ENCODE results near the gene COTL1. TPM values are rescaled to one million over a fixed set of nuclear protein-coding genes. Genes with fewer than 3 reads are reported as not detected.

Gene COTL1
- total and polyA plus RNA-seq, 2 donors, result 31.8 to 82.7 TPM

- H3K36me3 ChIP-seq (ENCODE audit: insufficient read depth), result no peaks in the 10 kb centered on the region
- no peak overlapping the region for H3K27ac ChIP-seq (ENCODE audit: low read depth)
- H3K4me1 ChIP-seq (ENCODE audit: insufficient read depth), result no peaks in the 10 kb centered on the region
- DNase-seq (ENCODE audit: extremely low spot score), result no peak
- no peak overlapping the region for H3K4me3 ChIP-seq (ENCODE audit: low read depth, low read length)
- WGBS, result 80% methylated on average over 8 of the region's 8 CpGs
These were observed 69.4 kb downstream of the COTL1 start for GRCh38 chr16:84548508-84548907.

DNA sequence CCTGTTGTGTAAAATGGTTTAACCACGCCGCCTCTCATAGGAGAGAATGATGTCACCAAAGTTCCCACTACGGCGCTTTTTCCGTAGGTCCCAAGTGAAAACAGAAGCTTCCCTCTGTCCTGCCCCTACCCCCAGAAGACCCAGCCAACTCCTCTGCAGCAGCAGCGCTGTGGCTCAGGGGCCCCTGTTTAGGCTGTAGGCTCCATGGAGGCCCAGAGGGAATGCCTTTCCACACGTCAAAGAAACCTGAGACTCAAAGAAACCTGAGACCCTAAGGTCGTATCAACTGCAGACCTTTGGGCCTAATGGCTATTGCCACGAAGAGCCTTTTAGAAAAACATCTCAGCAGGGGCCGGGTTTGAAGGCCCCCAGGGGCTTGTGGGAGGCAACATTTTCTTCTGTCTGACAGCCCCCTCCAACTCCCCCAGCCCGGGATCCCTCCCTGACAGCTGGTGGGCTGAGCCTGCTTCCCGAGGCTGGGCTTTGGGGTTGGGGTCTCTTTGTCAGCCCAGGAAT lies 70.3 kb downstream of the COTL1 start:
- no peaks in the 10 kb centered on the region for H3K4me1 ChIP-seq (ENCODE audit: insufficient read depth)
- no peak overlapping the region for H3K27ac ChIP-seq (ENCODE audit: low read depth)
- no peak for DNase-seq (ENCODE audit: extremely low spot score)
- no peaks in the 10 kb centered on the region for H3K36me3 ChIP-seq (ENCODE audit: insufficient read depth)
- WGBS, result 75% methylated on average over 12 of the region's 12 CpGs
- H3K4me3 ChIP-seq (ENCODE audit: low read depth, low read length), result no peak overlapping the region

- no peak for DNase-seq (ENCODE audit: extremely low spot score)
- Histone ChIP-seq H3K36me3 (ENCODE audit: insufficient read depth) (no peaks in the 10 kb centered on the region), H3K4me3 (ENCODE audit: low read depth, low read length) (no peak overlapping the region), H3K4me1 (ENCODE audit: insufficient read depth) (no peaks in the 10 kb centered on the region), H3K27ac (ENCODE audit: low read depth) (no peak overlapping the region)
- 77% methylated on average over 22 of the region's 22 CpGs for WGBS
These were observed 71.0 kb downstream of the COTL1 start for GRCh38 chr16:84546669-84547545.

GRCh38 chr16:84545114-84545737 lies 72.7 kb downstream of the COTL1 start:
- no peaks in the 10 kb centered on the region for H3K4me1 ChIP-seq (ENCODE audit: insufficient read depth)
- no peaks in the 10 kb centered on the region for H3K36me3 ChIP-seq (ENCODE audit: insufficient read depth)
- H3K4me3 ChIP-seq (ENCODE audit: low read depth, low read length), result no peak overlapping the region
- DNase-seq (ENCODE audit: extremely low spot score), result no peak
- WGBS, result 69% methylated on average over 12 of the region's 12 CpGs
- no peak overlapping the region for H3K27ac ChIP-seq (ENCODE audit: low read depth)

DNA sequence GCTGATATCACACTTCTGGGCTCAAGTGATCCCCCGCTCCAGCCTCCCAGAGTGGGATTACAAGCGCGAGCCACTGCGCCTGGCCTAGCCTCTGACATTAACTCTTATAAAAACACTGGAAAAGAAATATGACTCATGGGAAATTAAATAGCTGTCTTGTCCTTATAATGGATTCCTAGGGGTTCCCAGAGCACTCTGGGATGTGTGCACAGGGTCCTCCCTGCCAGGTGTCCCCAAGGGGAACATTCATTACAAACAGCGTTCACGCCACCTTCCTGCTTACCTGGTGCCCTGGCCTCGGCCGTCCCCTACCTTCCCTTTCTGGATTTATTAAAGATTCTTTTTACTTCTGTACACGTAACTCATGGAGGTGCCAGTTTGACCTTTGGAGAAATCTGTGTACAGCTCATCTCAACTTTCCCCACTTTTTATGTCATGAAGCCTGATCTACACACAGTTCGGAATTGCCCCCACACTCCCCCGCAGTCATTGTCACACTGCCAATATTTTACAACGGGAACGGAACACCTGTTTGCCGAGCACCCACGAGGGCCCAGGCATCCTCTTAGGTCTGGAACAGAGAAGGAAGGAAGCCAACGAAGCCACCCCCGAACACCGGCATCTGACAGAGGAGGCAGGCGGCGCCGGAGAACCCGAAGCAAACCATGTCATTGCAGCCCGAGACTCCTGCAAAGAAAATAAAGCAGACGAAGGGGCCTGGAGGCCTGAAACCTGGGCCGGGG lies 73.7 kb downstream of the COTL1 start:
- DNase-seq (ENCODE audit: extremely low spot score), result no peak

GRCh38 chr16:84543253-84543652 lies 74.6 kb downstream of the COTL1 start:
- 97% methylated on average over 2 of the region's 2 CpGs for WGBS
- Histone ChIP-seq H3K4me3 (ENCODE audit: low read depth, low read length) (no peak overlapping the region), H3K4me1 (ENCODE audit: insufficient read depth) (no peaks in the 10 kb centered on the region), H3K27ac (ENCODE audit: low read depth) (no peak overlapping the region), H3K36me3 (ENCODE audit: insufficient read depth) (no peaks in the 10 kb centered on the region)
- DNase-seq (ENCODE audit: extremely low spot score), result no peak

More for the DNA sequence above, 73.7 kb downstream of the COTL1 start:
- no peak overlapping the region for H3K4me3 ChIP-seq (ENCODE audit: low read depth, low read length)
- H3K36me3 ChIP-seq (ENCODE audit: insufficient read depth), result no peaks in the 10 kb centered on the region
- no peaks in the 10 kb centered on the region for H3K4me1 ChIP-seq (ENCODE audit: insufficient read depth)
- H3K27ac ChIP-seq (ENCODE audit: low read depth), result no peak overlapping the region
- WGBS, result 60% methylated on average over 25 of the region's 25 CpGs

GRCh38 chr16:84541999-84542817 lies 75.7 kb downstream of the COTL1 start:
- WGBS, result 83% methylated on average over 7 of the region's 7 CpGs
- no peak overlapping the region for H3K4me3 ChIP-seq (ENCODE audit: low read depth, low read length)
- no peaks in the 10 kb centered on the region for H3K36me3 ChIP-seq (ENCODE audit: insufficient read depth)
- H3K27ac ChIP-seq (ENCODE audit: low read depth), result no peak overlapping the region
- no peak for DNase-seq (ENCODE audit: extremely low spot score)
- no peaks in the 10 kb centered on the region for H3K4me1 ChIP-seq (ENCODE audit: insufficient read depth)

DNA sequence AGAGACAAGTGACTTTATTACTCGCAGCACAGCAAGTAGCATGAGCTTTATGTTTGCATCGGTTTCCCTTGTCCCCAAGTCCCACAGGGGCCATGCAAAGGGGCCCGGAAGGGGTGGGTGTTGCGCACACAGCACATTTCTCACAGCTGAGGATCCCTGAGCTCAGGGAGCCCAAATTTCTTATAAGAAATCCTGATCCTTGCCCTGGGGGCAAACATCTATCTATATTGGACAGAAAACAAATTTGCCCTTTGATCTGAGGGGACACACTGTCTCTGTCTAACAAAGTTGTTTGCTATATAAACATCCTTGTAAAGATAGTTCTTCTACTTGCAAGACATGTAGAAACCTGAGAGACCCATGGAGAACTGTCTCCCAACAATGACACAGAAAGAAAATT lies 77.7 kb downstream of the COTL1 start:
- Histone ChIP-seq H3K27ac (ENCODE audit: low read depth) (no peak overlapping the region), H3K36me3 (ENCODE audit: insufficient read depth) (no peaks in the 10 kb centered on the region), H3K4me3 (ENCODE audit: low read depth, low read length) (no peak overlapping the region), H3K4me1 (ENCODE audit: insufficient read depth) (no peaks in the 10 kb centered on the region)
- no peak for DNase-seq (ENCODE audit: extremely low spot score)
- 96% methylated on average over 4 of the region's 4 CpGs for WGBS

DNA sequence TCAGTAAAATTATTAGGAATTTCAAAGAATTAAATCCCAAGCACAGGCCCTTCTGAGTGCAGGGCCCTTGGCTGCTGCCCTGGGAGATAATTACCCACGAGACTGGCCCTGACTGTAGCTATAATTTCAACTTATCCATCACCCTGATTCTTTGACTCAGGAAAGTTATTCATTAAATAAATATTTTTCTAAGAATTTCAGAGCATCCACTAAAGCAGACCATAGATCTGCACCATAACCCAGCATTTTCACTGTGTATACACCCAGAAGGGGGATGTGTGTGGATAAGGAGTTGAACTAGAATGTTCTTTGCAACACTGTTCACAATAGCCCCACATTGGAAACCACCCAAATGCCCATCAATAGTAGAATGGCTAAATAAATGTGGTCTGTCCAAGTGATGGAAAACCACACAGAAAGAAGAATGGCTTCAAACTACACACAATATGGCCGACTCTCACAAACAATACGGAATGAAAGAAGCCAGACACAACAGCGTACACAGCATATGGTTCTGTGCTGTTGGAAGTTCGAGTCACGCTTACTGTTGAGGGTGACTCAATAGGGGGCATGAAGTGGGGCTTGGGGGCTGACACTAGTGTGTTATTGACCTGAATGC lies 79.5 kb downstream of the COTL1 start:
- no peaks in the 10 kb centered on the region for H3K4me1 ChIP-seq (ENCODE audit: insufficient read depth)
- no peak overlapping the region for H3K4me3 ChIP-seq (ENCODE audit: low read depth, low read length)
- 94% methylated on average over 6 of the region's 6 CpGs for WGBS
- no peaks in the 10 kb centered on the region for H3K36me3 ChIP-seq (ENCODE audit: insufficient read depth)
- DNase-seq (ENCODE audit: extremely low spot score), result no peak
- no peak overlapping the region for H3K27ac ChIP-seq (ENCODE audit: low read depth)

- DNase-seq (ENCODE audit: extremely low spot score), result no peak
- H3K4me1 ChIP-seq (ENCODE audit: insufficient read depth), result no peaks in the 10 kb centered on the region
These were observed 80.3 kb downstream of the COTL1 start for GRCh38 chr16:84537491-84538151.

GRCh38 chr16:84535851-84536250 lies 82.0 kb downstream of the COTL1 start:
- no peaks in the 10 kb centered on the region for H3K4me1 ChIP-seq (ENCODE audit: insufficient read depth)
- 77% methylated on average over 9 of the region's 9 CpGs for WGBS

More at GRCh38 chr16:84537491-84538151, 80.3 kb downstream of the COTL1 start:
- Histone ChIP-seq H3K27ac (ENCODE audit: low read depth) (no peak overlapping the region), H3K4me3 (ENCODE audit: low read depth, low read length) (no peak overlapping the region), H3K36me3 (ENCODE audit: insufficient read depth) (no peaks in the 10 kb centered on the region)
- WGBS, result 76% methylated on average over 11 of the region's 11 CpGs

GRCh38 chr16:84535408-84535807 lies 82.5 kb downstream of the COTL1 start:
- 64% methylated on average over 6 of the region's 6 CpGs for WGBS
- Histone ChIP-seq H3K36me3 (ENCODE audit: insufficient read depth) (no peaks in the 10 kb centered on the region), H3K27ac (ENCODE audit: low read depth) (no peak overlapping the region), H3K4me1 (ENCODE audit: insufficient read depth) (no peaks in the 10 kb centered on the region), H3K4me3 (ENCODE audit: low read depth, low read length) (no peak overlapping the region)
- no peak for DNase-seq (ENCODE audit: extremely low spot score)

More at GRCh38 chr16:84535851-84536250, 82.0 kb downstream of the COTL1 start:
- H3K36me3 ChIP-seq (ENCODE audit: insufficient read depth), result no peaks in the 10 kb centered on the region
- H3K27ac ChIP-seq (ENCODE audit: low read depth), result no peak overlapping the region
- no peak for DNase-seq (ENCODE audit: extremely low spot score)
- H3K4me3 ChIP-seq (ENCODE audit: low read depth, low read length), result no peak overlapping the region
